ENCODE measurements around the gene CA4. TPM values are rescaled to one million over a fixed set of nuclear protein-coding genes. Genes with fewer than 3 reads are reported as not detected.
"Not testable (repeated sequence)": the region's sequence is repeated elsewhere in the genome, so short reads cannot be mapped to it uniquely, and the experiment has no call there.

The CA4 gene
- total RNA-seq, 1 donor from 2014 or later = 13.6 TPM

GRCh38 chr17:60165971-60166370 lies 16.2 kb downstream of the CA4 start:
- intact Hi-C loops (cut with DNase I) = no loop called here
- DNase-seq (ENCODE audit: low spot score) (peak; percentile 21), ATAC-seq (no peak)

DNA sequence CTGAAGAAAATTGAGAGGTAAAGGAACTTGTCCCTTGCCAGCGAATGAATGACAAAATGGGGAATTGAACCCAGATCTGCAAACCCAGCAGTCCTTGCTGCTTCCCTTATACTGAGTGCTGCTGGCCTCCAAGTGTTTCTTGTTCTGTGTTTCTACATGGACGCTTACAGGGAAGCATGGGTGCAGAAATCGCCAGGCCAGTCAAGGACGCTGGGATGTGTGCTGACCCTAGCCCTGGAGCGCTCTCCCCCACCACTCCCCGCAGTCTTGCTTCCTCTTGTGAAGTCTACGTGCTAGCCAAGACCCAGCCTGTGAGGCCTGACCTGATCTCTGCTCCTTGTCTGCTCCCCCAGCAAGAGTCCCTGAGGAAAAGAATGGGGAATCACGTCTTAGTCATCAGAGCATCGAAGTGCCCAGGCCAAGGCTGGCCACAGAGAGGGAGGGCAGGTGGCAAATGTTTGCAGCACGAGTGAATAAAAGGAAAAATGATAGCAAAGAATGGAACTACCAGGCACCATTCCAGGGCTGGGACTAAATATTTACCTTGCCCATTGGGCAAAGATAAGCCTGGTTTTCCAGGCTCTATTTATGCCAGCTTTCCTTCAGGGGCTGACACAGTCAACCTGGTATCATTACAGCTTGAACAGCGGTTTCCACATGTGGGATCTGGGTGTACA lies 17.4 kb downstream of the CA4 start:
- no peak for ATAC-seq
- intact Hi-C loops (cut with DNase I) = no loop called here
- DNase-seq (ENCODE audit: low spot score) = peak; percentile 49

GRCh38 chr17:60168654-60169053 lies 18.9 kb downstream of the CA4 start:
- ATAC-seq = no peak
- peak; percentile 28 for DNase-seq (ENCODE audit: low spot score)
- intact Hi-C loops (cut with DNase I) = no loop called here

GRCh38 chr17:60169921-60170817 lies 20.4 kb downstream of the CA4 start:
- peak; percentile 41 for ATAC-seq
- DNase-seq (ENCODE audit: low spot score) = peak; percentile 38
- intact Hi-C loops (cut with DNase I) = no loop called here

DNA sequence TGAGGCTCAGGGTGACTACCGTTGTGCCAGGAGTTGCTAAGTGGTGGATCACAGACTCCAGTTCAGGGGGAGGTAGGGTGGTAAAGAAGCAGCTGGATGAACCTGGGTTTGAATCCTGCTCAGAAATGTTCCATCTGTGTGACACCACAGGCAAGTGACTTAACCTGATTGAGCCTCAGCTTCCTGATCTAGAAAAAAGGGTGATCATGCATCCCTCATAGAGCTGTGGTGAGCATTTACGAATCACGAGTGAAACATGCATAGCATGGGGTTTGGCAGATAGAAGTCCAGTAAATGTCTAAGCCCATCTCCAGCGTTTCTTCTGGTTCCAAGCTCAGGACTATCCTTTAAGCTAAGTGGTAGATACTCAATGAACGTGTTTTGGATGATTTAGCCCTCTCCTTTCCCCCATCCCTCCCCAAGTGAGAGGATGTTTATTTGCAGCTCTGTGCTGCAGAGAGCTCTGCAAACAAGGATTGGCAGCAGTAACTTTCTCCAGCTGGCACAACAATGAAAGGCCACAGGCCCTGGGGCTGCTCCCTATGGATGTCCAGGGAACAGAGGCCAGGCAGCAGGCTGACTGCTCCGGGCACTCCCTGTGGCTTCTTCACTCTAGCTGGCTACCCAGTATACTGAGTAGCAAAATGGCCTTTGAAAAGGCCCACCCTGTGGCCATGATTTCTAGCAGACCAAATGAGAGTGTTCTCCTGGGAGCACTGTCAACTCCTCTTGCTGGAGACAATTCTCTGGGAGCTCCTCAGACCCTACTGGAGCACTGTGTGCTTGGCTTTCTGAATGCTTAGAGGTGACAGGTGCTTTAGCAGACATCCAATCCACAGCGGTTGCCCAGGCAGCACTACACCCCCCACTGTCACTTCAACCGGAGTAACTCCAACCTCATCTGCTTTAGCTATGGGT lies 21.3 kb downstream of the CA4 start:
- intact Hi-C loops (cut with DNase I) = no loop called here
- DNase-seq (ENCODE audit: low spot score) (no peak), ATAC-seq (no peak)

GRCh38 chr17:60171753-60172079 lies 21.9 kb downstream of the CA4 start:
- DNase-seq (ENCODE audit: low spot score) = no peak
- intact Hi-C loops (cut with DNase I) = no loop called here
- ATAC-seq = no peak

- intact Hi-C loops (cut with DNase I) = no loop called here
- ATAC-seq = no peak
- DNase-seq (ENCODE audit: low spot score) = no peak
These were observed 23.6 kb downstream of the CA4 start for GRCh38 chr17:60173304-60173819.

GRCh38 chr17:60174035-60174434 lies 24.3 kb downstream of the CA4 start:
- intact Hi-C loops (cut with DNase I) = no loop called here
- DNase-seq (ENCODE audit: low spot score) = no peak
- ATAC-seq = no peak

DNA sequence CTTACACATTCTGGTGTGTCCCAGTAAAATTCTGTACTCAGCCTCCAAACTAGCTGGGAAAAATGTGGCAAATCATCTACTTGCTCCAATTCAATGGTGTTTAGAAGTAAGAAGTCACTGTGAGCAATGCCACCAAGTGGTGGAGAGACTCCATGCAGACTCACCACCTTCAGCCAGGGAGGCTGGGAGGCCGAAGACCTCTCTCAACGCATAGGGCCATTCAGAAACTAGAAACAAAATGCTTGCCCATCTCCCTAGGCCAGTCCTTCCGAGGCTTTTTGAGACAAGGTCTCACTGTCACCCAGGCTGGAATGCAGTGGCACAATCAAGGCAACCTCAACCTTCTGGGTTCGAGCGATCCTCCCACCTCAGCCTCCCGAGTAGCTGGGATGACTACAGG lies 25.0 kb downstream of the CA4 start:
- peak; percentile 61 for ATAC-seq
- intact Hi-C loops (cut with DNase I) = not testable (repeated sequence)

DNA sequence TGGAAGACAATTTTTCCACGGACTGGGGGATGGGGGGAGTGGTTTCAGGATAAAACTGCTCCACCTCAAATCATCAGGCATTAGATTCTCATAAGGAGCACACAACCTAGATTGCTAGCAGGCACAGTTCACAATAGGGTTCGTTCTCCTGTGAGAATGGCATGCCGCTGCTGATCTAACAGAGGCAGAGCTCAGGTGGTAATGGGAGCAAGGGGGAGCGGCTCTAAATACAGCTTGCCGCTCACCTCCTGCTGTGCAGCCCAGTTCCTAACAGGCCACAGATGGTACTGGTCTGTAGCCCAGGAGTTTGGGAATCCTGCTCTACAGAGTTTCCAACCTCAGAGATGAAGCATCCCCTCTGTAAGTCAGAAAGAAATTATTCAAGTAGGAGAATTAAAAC lies 27.0 kb downstream of the CA4 start:
- ATAC-seq; DNase-seq (ENCODE audit: low spot score); intact Hi-C loops (cut with DNase I): not testable (repeated sequence)

More for the DNA sequence above, 25.0 kb downstream of the CA4 start:
- DNase-seq (ENCODE audit: low spot score) = not testable (repeated sequence)

DNA sequence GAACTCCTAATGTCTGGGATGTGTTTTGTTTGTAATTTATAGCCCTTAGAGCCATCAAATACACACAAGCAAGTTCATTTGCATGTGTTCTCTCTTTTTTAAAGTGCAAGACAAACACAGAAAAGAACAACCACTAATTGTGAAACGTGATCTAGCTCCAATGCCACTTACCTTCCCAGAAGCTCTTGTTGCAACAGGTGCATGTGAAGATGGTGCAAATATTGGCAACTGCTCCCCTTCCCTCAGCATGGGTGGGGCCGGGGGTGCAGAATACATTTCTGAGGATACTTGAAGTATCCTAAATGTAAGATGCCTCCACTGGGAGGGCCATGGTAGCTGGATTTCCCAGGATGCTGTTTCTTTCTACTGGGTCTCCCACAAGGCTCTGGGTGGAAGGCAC lies 28.4 kb downstream of the CA4 start:
- DNase-seq (ENCODE audit: low spot score); ATAC-seq; intact Hi-C loops (cut with DNase I): not testable (repeated sequence)

- ATAC-seq; intact Hi-C loops (cut with DNase I): not testable (repeated sequence)
These were observed 30.6 kb downstream of the CA4 start for GRCh38 chr17:60180380-60180779.

GRCh38 chr17:60186372-60186771 lies 36.6 kb downstream of the CA4 start:
- intact Hi-C loops (cut with DNase I); DNase-seq (ENCODE audit: low spot score); ATAC-seq: not testable (repeated sequence)

More at GRCh38 chr17:60180380-60180779, 30.6 kb downstream of the CA4 start:
- not testable (repeated sequence) for DNase-seq (ENCODE audit: low spot score)

- intact Hi-C loops (cut with DNase I); DNase-seq (ENCODE audit: low spot score); ATAC-seq: not testable (repeated sequence)
These were observed 37.3 kb downstream of the CA4 start for GRCh38 chr17:60186846-60187745.

DNA sequence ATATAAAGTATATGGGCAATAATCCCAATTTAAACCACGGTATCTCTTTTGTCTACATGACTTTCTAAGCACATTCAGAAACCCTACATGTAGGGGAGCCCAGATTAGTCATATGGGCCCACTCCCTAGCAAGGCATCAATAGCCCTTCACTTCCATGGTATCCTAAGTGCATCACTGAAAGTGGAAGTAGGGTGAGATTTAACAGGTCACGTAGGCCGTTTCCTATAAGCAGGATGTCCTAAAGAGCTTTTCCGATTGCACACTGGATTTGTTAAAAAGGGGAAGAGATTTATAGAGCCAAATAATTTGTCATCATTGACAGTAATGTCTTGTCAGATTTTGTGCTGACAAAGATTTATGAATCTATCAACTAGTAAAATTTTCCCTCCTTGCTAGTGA lies 39.0 kb downstream of the CA4 start:
- intact Hi-C loops (cut with DNase I) = no loop called here
- ATAC-seq (no peak), DNase-seq (ENCODE audit: low spot score) (no peak)

DNA sequence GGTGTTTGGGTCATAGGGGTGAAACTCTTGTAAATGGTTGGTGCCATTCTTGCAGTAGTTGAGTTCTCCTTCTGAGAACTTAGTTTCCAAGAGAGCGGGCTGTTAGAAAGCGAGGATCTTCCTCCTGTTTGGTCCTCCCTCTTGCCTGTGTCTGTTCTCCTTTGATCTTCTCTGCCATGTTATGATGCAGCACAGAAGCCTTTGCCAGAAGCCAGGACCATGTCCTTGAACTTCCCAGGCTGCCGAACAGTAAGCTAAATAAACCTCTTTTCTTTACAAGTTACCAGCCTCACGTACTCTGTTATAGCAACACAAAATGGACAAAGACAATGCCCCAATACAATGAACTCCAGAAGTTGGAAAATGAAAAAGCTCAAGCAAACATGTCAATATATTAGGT lies 40.3 kb downstream of the CA4 start:
- ATAC-seq; intact Hi-C loops (cut with DNase I); DNase-seq (ENCODE audit: low spot score): not testable (repeated sequence)

GRCh38 chr17:60193032-60193431 lies 43.3 kb downstream of the CA4 start:
- intact Hi-C loops (cut with DNase I) = not testable (repeated sequence)

GRCh38 chr17:60193482-60193881 lies 43.7 kb downstream of the CA4 start:
- no peak for ATAC-seq
- intact Hi-C loops (cut with DNase I) = no loop called here
- no peak for DNase-seq (ENCODE audit: low spot score)

More at GRCh38 chr17:60193032-60193431, 43.3 kb downstream of the CA4 start:
- ATAC-seq; DNase-seq (ENCODE audit: low spot score): not testable (repeated sequence)

Data from sciatic nerve (tissue), 2 donors.